Heart left ventricle (tissue), 16 donors: ENCODE results near the gene PPP1R11. TPM values are rescaled to one million over a fixed set of nuclear protein-coding genes. Genes with fewer than 3 reads are reported as not detected.
A peak's percentile ranks its signal among the peaks of the same experiment; 100 is the strongest.

Experiments used
- ATAC-seq, 4 donors: fragments of 200-7000 bp; cut with Tn5 transposase; one replicate each; pipeline ENCODE4 v1.9.1; 2020 to 2022; ENCODE audit warnings: moderate library complexity in 4 of 4, mild to moderate bottlenecking in 3 of 4, moderate number of reproducible peaks in 1 of 4
- DNase-seq, 5 donors: peaks; one replicate each; pipeline ENCODE4 v3.0.0-alpha.2; 2020
- H3K27ac ChIP-seq, 12 donors: fragments of 200-600 bp; sonication (generic) in 4 of 12; one replicate each; pipeline versions ENCODE4 v1.5.0 to v1.8.0; 2016 to 2022; ENCODE audit warnings: mild to moderate bottlenecking in 2 of 12
- H3K27me3 ChIP-seq, 9 donors: fragments of 200-600 bp; sonication (generic) in 2 of 9; one replicate each; pipeline versions ENCODE4 v1.5.1 to v1.8.0; 2016 to 2022; ENCODE audit warnings: mild to moderate bottlenecking in 3 of 9
- H3K36me3 ChIP-seq, 9 donors: fragments of 200-600 bp; sonication (generic) in 2 of 9; one replicate each; pipeline versions ENCODE4 v1.5.0 to v1.8.0; 2018 to 2022; ENCODE audit warnings: mild to moderate bottlenecking in 2 of 9
- H3K4me1 ChIP-seq, 12 donors: fragments of 200-600 bp; sonication (generic) in 4 of 12; one replicate each; pipeline versions ENCODE4 v1.5.0 to v1.8.0; 2016 to 2022; ENCODE audit warnings: mild to moderate bottlenecking in 3 of 12
- H3K4me3 ChIP-seq, 12 donors: fragments of 200-600 bp; sonication (generic) in 4 of 12; one replicate each; pipeline versions ENCODE4 v1.5.0 to v1.8.0; 2017 to 2022; ENCODE audit warnings: mild to moderate bottlenecking in 9 of 12, moderate library complexity in 4 of 12
- H3K9me3 ChIP-seq, 12 donors: fragments of 200-600 bp; sonication (generic) in 4 of 12; one replicate each; pipeline versions ENCODE4 v1.5.0 to v1.8.0; 2016 to 2022; ENCODE audit warnings: mild to moderate bottlenecking in 1 of 12
- CTCF ChIP-seq, 12 donors: fragments of 200-600 bp; sonication (generic) in 4 of 12; IDR thresholded peaks; one replicate each; pipeline versions ENCODE4 v1.5.0 to v1.8.0; 2018 to 2022; ENCODE audit warnings: antibody characterized with exemption in 12 of 12, mild to moderate bottlenecking in 5 of 12
- POLR2A ChIP-seq, 2 donors: fragments of 450-650 bp; IDR thresholded peaks; one replicate each; pipeline ENCODE4 v1.6.1; 2017; ENCODE audit warnings: antibody characterized with exemption in 2 of 2, mild to moderate bottlenecking in 2 of 2, moderate library complexity in 2 of 2
- WGBS, 4 donors: extraction: QIAGEN DNeasy Blood & Tissue Kit in 2 of 4; methylation state at CpG; one replicate each; pipeline versions ENCODE4 v1.1.5 to v1.1.7; 2013 to 2018; 5-methylcytosine and 5-hydroxymethylcytosine counted together
- intact Hi-C, 10 donors: fragments of 100-400 bp; cut with DNase I; formaldehyde crosslinking; loops; one replicate each; pipeline versions ENCODE4 v1.11.1 to v1.14.2; 2022
- polyA plus RNA-seq, 2 donors: library from polyadenylated mRNA; stranded (reverse); fragments of 200-250 nt; gene quantifications; one replicate each; pipeline ENCODE4 v1.2.3, GENCODE V29; 2013
- total RNA-seq, 9 donors: library from RNA; depleted of rRNA in 2 of 9; stranded (reverse); fragments of >200 nt in 2 of 9; fragmentation: NEBNext Ultra II Directional in 3 of 9; extraction: Animal tissue kit (Norgen Biotek cat#: 25700) in 3 of 9; gene quantifications; one replicate each; pipeline versions ENCODE4 v1.1.0 to v1.2.4, GENCODE V29; 2016 to 2023
- donor health status: ischemic (EF 13 %, LVEDD 7.1; RV severe dilation, severe dysfunction).
- donor health status: healthy with polysubstance abuse.
- donor health status: DM: no; HTN: yes; CAD: no.
- donor health status: DM: no; HTN: no; CAD: no.
- donor health status: ischemic (EF 25% LVEDD 6.9; RV normal size, moderate dysfunction).
- donor health status: ischemic (EF 25% LVEDD 5.7; RV mildly dilated, moderate dysfunction).
- donor health status: healthy.
- donor health status: DM: yes; HTN: yes; CAD: no.
- donor health status: ischemic (EF 35%, LVEDD 5.7; RV mildly dilated, moderate dysfunction).
- donor health status: nonischemic (EF 11% LVEDD 7.7; RV severe dilation, severe dysfunction).
- donor health status: DM: yes; HTN: yes; CAD: no.
- donor health status: PGD.
- donor health status: ischemic (EF 29% LVEDD 5.4; RV normal size, mild dysfunction).
- donor health status: nonischemic (EF 23%, LVEDD 6.1; RV moderate dilation, normal function).

PPP1R11 gene
- total and polyA plus RNA-seq, 11 donors: 38.7 to 90.3 (median 44.9) TPM

DNA sequence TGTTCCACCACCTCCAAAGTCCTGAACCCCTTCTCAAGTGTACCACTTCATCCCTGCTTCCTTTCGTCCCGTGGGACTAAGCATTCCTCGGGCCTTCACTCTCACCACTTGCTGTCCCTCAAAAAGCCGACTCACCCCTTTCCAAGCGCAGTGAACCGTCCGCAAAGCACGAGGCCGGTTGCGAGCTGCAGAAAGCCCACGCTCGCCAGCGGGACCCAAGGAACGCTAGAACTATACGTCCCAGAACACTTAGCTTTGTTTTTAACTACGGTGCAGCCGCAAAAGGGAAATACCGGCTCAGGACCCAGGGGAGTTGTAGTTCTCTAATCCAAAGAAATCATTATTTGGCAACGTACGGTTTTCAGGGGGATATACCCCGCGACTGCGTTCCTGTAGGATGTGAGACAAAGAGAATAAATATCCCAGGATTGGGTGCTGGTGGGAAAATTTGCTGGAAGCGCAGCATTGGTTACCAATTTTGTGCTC lies 6.3 kb upstream of the PPP1R11 start:
- peak overlapping the region; percentile 57 to 93 (median 88) for H3K27ac ChIP-seq
- intact Hi-C loops: loop anchor here in 3 of 10 donors (5.0 to 10.0 kb wide), 3 partner anchors 42 to 264 kb away; partner anchors contain the start of gene TRIM39 (in 1 of the 3)
- H3K27me3 ChIP-seq: no peaks in the 10 kb centered on the region
- ATAC-seq: peak; percentile 8 to 30 (median 20)
- peak in 2 of 5 donors; percentile 26 to 36 for DNase-seq
- H3K4me1 ChIP-seq: peaks cover 3 to 35% (median 21%) of the 10 kb centered on the region in 12 donors
- peaks cover 0 to 43% (median 21%) of the 10 kb centered on the region in 9 donors for H3K36me3 ChIP-seq
- TF ChIP-seq POLR2A (IDR thresholded peaks at IDR 0.05) (no peak), CTCF (IDR thresholded peaks at IDR 0.05) (no peak)
- peak overlapping the region; percentile 61 to 93 (median 73) for H3K4me3 ChIP-seq
- H3K9me3 ChIP-seq: no peaks in the 10 kb centered on the region
- WGBS, 4 donors: 0 to 1% (median 0%) methylated on average over 24 of the region's 24 CpGs

DNA sequence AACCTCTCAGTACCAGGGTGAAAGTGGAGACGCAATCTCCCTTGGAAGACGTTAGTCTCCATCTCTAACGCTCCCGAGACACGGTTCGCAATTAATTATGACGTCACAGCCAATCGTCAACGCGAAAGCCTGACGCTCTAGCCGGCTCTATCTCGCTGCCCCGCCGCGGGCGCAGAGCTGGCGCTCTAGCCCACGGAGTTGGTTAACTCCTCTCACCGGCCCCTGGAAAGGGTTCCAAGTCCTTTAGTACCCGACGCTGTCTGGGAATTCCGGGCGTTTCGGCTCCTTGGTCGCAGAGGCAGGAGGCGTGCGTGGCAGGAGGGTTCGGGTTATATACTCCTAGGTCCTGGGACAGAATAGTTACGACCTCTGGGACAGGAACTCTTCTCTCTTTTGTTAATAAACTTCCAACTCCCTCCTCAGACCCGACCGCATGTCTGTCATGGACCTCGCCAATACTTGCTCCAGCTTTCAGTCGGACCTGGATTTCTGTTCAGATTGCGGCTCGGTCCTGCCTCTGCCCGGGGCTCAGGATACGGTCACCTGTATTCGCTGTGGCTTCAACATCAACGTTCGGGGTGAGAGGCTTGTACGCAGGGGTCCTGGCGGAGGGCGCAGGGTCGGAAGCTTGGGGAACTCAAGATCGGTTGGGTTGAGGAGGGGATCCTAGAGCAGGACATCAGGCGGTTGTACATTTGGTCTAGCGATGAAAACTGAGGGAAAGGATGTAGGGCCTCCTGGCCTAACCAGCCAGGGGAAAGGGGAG lies 5.7 kb upstream of the PPP1R11 start, which contains the start of gene POLR1H:
POLR1H (plus strand) TSS at position 174 of the 766 bp plus-strand sequence; CDS start at position 434, 260 bp downstream.
- peak within 1 kb of the TSS; percentile 61 to 93 (median 73) for H3K4me3 ChIP-seq
- no peaks in the 10 kb centered on the region for H3K27me3 ChIP-seq
- intact Hi-C loops: loop anchor here in 3 of 10 donors (5.0 to 10.0 kb wide), 3 partner anchors 41 to 264 kb away; partner anchors contain the start of gene TRIM39 (in 1 of the 3)
- peaks cover 0 to 38% (median 21%) of the 10 kb centered on the region in 9 donors for H3K36me3 ChIP-seq
- peaks cover 3 to 42% (median 27%) of the 10 kb centered on the region in 12 donors for H3K4me1 ChIP-seq
- peak within 1 kb of the TSS; percentile 57 to 93 (median 88) for H3K27ac ChIP-seq
- TF ChIP-seq POLR2A (IDR thresholded peaks at IDR 0.05) (peak; percentile 33 to 80), CTCF (IDR thresholded peaks at IDR 0.05) (peak in 3 of 12 donors; percentile 8 to 13 (median 13))
- WGBS, 4 donors: 0 to 1% (median 0%) methylated on average over 34 to 48 of the region's 48 CpGs
- H3K9me3 ChIP-seq: no peaks in the 10 kb centered on the region
- ATAC-seq: peak; percentile 97 to 99 (median 98)
- DNase-seq: peak; percentile 93 to 96 (median 94)

DNA sequence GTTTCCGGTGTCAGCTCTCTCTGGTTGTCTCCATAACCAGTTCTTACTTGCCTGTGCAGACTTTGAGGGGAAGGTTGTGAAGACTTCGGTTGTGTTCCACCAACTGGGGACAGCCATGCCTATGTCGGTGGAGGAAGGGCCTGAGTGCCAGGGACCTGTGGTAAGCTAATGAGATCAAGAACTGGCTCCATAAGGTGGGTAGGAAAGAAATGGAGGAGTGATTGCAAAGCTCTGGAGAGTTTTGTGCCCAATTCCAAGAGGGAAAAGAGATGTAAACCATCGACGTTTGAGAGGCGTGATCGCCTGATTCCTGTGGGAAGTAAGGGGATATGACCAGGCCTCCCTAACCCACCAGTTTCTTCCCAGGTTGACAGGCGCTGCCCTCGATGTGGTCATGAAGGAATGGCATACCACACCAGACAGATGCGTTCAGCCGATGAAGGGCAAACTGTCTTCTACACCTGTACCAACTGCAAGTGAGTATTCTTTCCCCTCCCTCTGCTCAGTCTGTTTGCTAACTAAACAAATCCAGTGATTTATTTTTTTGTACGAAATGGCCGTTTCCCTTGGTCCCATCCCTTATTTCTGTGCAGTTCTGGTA lies 5.0 kb upstream of the PPP1R11 start:
- ATAC-seq (peak in 2 of 4 donors; percentile 22 to 32), DNase-seq (peak in 1 of 5 donors; percentile 24)
- peaks cover 3 to 43% (median 28%) of the 10 kb centered on the region in 12 donors for H3K4me1 ChIP-seq
- 56 to 59% (median 59%) methylated on average over 13 of the region's 13 CpGs for WGBS, 4 donors
- peaks cover 0 to 32% (median 19%) of the 10 kb centered on the region in 9 donors for H3K36me3 ChIP-seq
- no peaks in the 10 kb centered on the region for H3K27me3 ChIP-seq
- intact Hi-C loops: loop anchor here in 3 of 10 donors (5.0 to 10.0 kb wide), 3 partner anchors 40 to 263 kb away; partner anchors contain the start of gene TRIM39 (in 1 of the 3)
- H3K27ac ChIP-seq: peak overlapping the region in 11 of 12 donors; percentile 57 to 93 (median 89)
- H3K4me3 ChIP-seq: peak overlapping the region; percentile 61 to 93 (median 73)
- no peak for TF ChIP-seq CTCF (IDR thresholded peaks at IDR 0.05)
- no peak for TF ChIP-seq POLR2A (IDR thresholded peaks at IDR 0.05)
- H3K9me3 ChIP-seq: no peaks in the 10 kb centered on the region
